Gastroesophageal sphincter (tissue), 3 donors: ENCODE data around the gene IFNA10.

Experiments
- POLR2A ChIP-seq, 2 donors: fragments of 450-650 bp; IDR thresholded peaks; one replicate each; pipeline ENCODE4 v1.6.1; 2017; ENCODE audit warnings: antibody characterized with exemption in 2 of 2, mild to moderate bottlenecking in 2 of 2, moderate library complexity in 1 of 2
- TF ChIP-seq, protein P1 (sequence below), 4 experiments: fragments of 200-600 bp in 2 of 4; fragments of 450-650 bp in 2 of 4; sonication (generic) in 1 of 4; IDR thresholded peaks; one replicate each; pipeline ENCODE4 v1.5.1; 2017 to 2019; ENCODE audit warnings: antibody characterized with exemption in 4 of 4, mild to moderate bottlenecking in 2 of 4, moderate library complexity in 2 of 4

- TF ChIP-seq, protein P1, sequence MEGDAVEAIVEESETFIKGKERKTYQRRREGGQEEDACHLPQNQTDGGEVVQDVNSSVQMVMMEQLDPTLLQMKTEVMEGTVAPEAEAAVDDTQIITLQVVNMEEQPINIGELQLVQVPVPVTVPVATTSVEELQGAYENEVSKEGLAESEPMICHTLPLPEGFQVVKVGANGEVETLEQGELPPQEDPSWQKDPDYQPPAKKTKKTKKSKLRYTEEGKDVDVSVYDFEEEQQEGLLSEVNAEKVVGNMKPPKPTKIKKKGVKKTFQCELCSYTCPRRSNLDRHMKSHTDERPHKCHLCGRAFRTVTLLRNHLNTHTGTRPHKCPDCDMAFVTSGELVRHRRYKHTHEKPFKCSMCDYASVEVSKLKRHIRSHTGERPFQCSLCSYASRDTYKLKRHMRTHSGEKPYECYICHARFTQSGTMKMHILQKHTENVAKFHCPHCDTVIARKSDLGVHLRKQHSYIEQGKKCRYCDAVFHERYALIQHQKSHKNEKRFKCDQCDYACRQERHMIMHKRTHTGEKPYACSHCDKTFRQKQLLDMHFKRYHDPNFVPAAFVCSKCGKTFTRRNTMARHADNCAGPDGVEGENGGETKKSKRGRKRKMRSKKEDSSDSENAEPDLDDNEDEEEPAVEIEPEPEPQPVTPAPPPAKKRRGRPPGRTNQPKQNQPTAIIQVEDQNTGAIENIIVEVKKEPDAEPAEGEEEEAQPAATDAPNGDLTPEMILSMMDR (IDR thresholded peaks at IDR 0.05): no peak
- no peak for TF ChIP-seq POLR2A (IDR thresholded peaks at IDR 0.05)
Observed at GRCh38 chr9:21205204-21205603, 1.7 kb downstream of the IFNA10 start.
